K562 (cell line): Measurements from ENCODE around the gene AQP9. TPM values are rescaled to one million over a fixed set of nuclear protein-coding genes. Genes with fewer than 3 reads are reported as not detected.

Source experiments
- BDP1 ChIP-seq: IDR thresholded peaks from 3 replicates; pipeline ENCODE4 v1.6.1; 2011; ENCODE audit not compliant: insufficient read length, insufficient read depth
- CREB1 ChIP-seq, 2 experiments: sonication (generic) in 1 of 2; formaldehyde crosslinking in 1 of 2; IDR thresholded peaks; 2 replicates each; pipeline versions ENCODE4 v1.6.1 to v1.8.0; 2012 to 2022; ENCODE audit warnings: inconsistent platforms in 1 of 2, mild to moderate bottlenecking in 1 of 2, missing genetic modification reagents in 1 of 2, moderate library complexity in 1 of 2
- DPF2 ChIP-seq: fragments of 450-650 bp; IDR thresholded peaks from 2 replicates; pipeline ENCODE4 v1.6.1; 2016
- GABPA ChIP-seq: fragments of 200-800 bp; sonication (Bioruptor generic); conservative IDR thresholded peaks from 2 replicates; pipeline ENCODE4 v1.6.1; 2016; ENCODE audit warnings: low read depth, missing genetic modification characterization, missing compliant biosample characterization
- GATAD2B ChIP-seq: fragments of 450-650 bp; IDR thresholded peaks from 2 replicates; pipeline ENCODE4 v1.6.1; 2017; ENCODE audit warnings: mild to moderate bottlenecking, borderline replicate concordance
- IRF2 ChIP-seq: sonication (generic); formaldehyde crosslinking; IDR thresholded peaks from 2 replicates; pipeline ENCODE4 v1.8.1; 2022; ENCODE audit warnings: mild to moderate bottlenecking, missing genetic modification reagents
- KLF10 ChIP-seq: fragments of 250-450 bp; sonication (Bioruptor Pico); IDR thresholded peaks from 2 replicates; pipeline ENCODE4 v1.6.1; 2021; ENCODE audit warnings: matching md5 sums
- RBBP5 ChIP-seq: fragments of 200-600 bp; sonication (generic); IDR thresholded peaks from 2 replicates; pipeline ENCODE4 v1.6.1; 2012; ENCODE audit warnings: borderline replicate concordance, mild to moderate bottlenecking, low read length, control low read depth, inconsistent platforms; ENCODE audit not compliant: insufficient read depth, poor library complexity, severe bottlenecking
- RFX7 ChIP-seq: fragments of 250-450 bp; sonication (Bioruptor Pico); IDR thresholded peaks from 2 replicates; pipeline ENCODE4 v1.5.1; 2021; ENCODE audit warnings: mild to moderate bottlenecking
- SMARCA5 ChIP-seq: fragments of 450-650 bp; IDR thresholded peaks from 2 replicates; pipeline ENCODE4 v1.6.1; 2016
- ZNF121 ChIP-seq: sonication (generic); formaldehyde crosslinking; conservative IDR thresholded peaks from 2 replicates; pipeline ENCODE4 v1.8.0; 2022; ENCODE audit warnings: missing genetic modification reagents
- ZNF124 ChIP-seq: sonication (generic); formaldehyde crosslinking; IDR thresholded peaks from 2 replicates; pipeline ENCODE4 v1.8.1; 2022; ENCODE audit warnings: missing genetic modification reagents
- ZNF184 ChIP-seq: sonication (generic); formaldehyde crosslinking; IDR thresholded peaks from 2 replicates; pipeline ENCODE4 v1.5.0; 2020; ENCODE audit warnings: missing genetic modification reagents
- polyA plus RNA-seq, 8 experiments: library from polyadenylated mRNA; depleted of rRNA in 4 of 8; stranded (reverse) in 5 of 8; unstranded in 3 of 8; fragments of >200 nt; fragmentation: Nextera tagmentation in 2 of 8; fragmentation: Illumina TruSeq in 1 of 8; extraction: Ambion mirVana in 2 of 8; extraction: Trizol in 1 of 8; gene quantifications; 2 replicates each; pipeline versions ENCODE4 v1.2.1 to v1.2.3, GENCODE V29; 2011 to 2014; ENCODE audit warnings: inconsistent platforms in 1 of 8, missing spikeins in 1 of 8
- total RNA-seq, 7 experiments: library from RNA; depleted of rRNA in 6 of 7; stranded (reverse); fragments of >200 nt in 6 of 7; fragmentation: Illumina TruSeq in 2 of 7; extraction: Trizol in 2 of 7; gene quantifications; 2 replicates each; pipeline versions ENCODE4 v1.2.1 to v1.2.3, GENCODE V29; 2011 to 2021; ENCODE audit warnings: low replicate concordance in 1 of 7
- TF ChIP-seq, protein P1 (sequence below): fragments of 200-600 bp; sonication (generic); IDR thresholded peaks from one replicate; pipeline ENCODE4 v1.6.1; 2012; ENCODE audit warnings: mild to moderate bottlenecking, low read depth, low read length, inconsistent platforms
- TF ChIP-seq, protein P2 (sequence below): fragments of 450-650 bp; IDR thresholded peaks from 2 replicates; pipeline ENCODE4 v1.6.1; 2018; ENCODE audit not compliant: partially characterized antibody

AQP9 gene
- total and polyA plus RNA-seq, 9 of the 15 experiments (the other 6 are each of a cell fraction or from before 2014, with no cell fraction given) = 0.04 to 0.33 (median 0.07) TPM; not detected in 4

DNA sequence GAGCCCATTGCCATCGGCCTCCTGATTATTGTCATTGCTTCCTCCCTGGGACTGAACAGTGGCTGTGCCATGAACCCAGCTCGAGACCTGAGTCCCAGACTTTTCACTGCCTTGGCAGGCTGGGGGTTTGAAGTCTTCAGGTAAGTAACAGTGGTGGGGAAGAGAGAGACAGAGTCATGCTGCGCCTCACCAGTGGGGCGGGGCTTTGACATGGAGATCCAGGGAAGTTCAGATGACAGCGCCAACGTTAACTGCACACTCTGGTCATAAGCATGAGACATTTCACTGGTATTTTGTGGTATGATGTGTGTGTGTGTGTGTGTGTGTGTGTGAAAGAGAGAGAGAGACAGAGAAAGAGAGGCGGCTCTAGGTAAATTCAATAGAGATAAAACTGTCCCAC lies 41.0 kb downstream of the AQP9 start (continued):
- TF ChIP-seq RFX7 (CRISPR knock-in tag) = no peak
- TF ChIP-seq, protein P1, sequence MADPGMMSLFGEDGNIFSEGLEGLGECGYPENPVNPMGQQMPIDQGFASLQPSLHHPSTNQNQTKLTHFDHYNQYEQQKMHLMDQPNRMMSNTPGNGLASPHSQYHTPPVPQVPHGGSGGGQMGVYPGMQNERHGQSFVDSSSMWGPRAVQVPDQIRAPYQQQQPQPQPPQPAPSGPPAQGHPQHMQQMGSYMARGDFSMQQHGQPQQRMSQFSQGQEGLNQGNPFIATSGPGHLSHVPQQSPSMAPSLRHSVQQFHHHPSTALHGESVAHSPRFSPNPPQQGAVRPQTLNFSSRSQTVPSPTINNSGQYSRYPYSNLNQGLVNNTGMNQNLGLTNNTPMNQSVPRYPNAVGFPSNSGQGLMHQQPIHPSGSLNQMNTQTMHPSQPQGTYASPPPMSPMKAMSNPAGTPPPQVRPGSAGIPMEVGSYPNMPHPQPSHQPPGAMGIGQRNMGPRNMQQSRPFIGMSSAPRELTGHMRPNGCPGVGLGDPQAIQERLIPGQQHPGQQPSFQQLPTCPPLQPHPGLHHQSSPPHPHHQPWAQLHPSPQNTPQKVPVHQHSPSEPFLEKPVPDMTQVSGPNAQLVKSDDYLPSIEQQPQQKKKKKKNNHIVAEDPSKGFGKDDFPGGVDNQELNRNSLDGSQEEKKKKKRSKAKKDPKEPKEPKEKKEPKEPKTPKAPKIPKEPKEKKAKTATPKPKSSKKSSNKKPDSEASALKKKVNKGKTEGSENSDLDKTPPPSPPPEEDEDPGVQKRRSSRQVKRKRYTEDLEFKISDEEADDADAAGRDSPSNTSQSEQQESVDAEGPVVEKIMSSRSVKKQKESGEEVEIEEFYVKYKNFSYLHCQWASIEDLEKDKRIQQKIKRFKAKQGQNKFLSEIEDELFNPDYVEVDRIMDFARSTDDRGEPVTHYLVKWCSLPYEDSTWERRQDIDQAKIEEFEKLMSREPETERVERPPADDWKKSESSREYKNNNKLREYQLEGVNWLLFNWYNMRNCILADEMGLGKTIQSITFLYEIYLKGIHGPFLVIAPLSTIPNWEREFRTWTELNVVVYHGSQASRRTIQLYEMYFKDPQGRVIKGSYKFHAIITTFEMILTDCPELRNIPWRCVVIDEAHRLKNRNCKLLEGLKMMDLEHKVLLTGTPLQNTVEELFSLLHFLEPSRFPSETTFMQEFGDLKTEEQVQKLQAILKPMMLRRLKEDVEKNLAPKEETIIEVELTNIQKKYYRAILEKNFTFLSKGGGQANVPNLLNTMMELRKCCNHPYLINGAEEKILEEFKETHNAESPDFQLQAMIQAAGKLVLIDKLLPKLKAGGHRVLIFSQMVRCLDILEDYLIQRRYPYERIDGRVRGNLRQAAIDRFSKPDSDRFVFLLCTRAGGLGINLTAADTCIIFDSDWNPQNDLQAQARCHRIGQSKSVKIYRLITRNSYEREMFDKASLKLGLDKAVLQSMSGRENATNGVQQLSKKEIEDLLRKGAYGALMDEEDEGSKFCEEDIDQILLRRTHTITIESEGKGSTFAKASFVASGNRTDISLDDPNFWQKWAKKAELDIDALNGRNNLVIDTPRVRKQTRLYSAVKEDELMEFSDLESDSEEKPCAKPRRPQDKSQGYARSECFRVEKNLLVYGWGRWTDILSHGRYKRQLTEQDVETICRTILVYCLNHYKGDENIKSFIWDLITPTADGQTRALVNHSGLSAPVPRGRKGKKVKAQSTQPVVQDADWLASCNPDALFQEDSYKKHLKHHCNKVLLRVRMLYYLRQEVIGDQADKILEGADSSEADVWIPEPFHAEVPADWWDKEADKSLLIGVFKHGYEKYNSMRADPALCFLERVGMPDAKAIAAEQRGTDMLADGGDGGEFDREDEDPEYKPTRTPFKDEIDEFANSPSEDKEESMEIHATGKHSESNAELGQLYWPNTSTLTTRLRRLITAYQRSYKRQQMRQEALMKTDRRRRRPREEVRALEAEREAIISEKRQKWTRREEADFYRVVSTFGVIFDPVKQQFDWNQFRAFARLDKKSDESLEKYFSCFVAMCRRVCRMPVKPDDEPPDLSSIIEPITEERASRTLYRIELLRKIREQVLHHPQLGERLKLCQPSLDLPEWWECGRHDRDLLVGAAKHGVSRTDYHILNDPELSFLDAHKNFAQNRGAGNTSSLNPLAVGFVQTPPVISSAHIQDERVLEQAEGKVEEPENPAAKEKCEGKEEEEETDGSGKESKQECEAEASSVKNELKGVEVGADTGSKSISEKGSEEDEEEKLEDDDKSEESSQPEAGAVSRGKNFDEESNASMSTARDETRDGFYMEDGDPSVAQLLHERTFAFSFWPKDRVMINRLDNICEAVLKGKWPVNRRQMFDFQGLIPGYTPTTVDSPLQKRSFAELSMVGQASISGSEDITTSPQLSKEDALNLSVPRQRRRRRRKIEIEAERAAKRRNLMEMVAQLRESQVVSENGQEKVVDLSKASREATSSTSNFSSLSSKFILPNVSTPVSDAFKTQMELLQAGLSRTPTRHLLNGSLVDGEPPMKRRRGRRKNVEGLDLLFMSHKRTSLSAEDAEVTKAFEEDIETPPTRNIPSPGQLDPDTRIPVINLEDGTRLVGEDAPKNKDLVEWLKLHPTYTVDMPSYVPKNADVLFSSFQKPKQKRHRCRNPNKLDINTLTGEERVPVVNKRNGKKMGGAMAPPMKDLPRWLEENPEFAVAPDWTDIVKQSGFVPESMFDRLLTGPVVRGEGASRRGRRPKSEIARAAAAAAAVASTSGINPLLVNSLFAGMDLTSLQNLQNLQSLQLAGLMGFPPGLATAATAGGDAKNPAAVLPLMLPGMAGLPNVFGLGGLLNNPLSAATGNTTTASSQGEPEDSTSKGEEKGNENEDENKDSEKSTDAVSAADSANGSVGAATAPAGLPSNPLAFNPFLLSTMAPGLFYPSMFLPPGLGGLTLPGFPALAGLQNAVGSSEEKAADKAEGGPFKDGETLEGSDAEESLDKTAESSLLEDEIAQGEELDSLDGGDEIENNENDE = no peak
- TF ChIP-seq IRF2 = no peak
- no peak for TF ChIP-seq CREB1 (IDR thresholded peaks at IDR 0.05)
- TF ChIP-seq CREB1 (CRISPR knock-in tag; IDR thresholded peaks at IDR 0.05) = no peak
- peak; percentile 29; the same call in 1 of the 2 replicates for TF ChIP-seq SMARCA5
- no peak for TF ChIP-seq RBBP5
- TF ChIP-seq KLF10 (CRISPR knock-in tag) = no peak
- no peak for TF ChIP-seq DPF2
- no peak for TF ChIP-seq ZNF121 (CRISPR knock-in tag)
- no peak for TF ChIP-seq GABPA (tag)
- TF ChIP-seq ZNF124 = no peak
- TF ChIP-seq ZNF184 (CRISPR knock-in tag) = no peak
- no peak for TF ChIP-seq GATAD2B
- TF ChIP-seq BDP1 = no peak
- TF ChIP-seq, protein P2, sequence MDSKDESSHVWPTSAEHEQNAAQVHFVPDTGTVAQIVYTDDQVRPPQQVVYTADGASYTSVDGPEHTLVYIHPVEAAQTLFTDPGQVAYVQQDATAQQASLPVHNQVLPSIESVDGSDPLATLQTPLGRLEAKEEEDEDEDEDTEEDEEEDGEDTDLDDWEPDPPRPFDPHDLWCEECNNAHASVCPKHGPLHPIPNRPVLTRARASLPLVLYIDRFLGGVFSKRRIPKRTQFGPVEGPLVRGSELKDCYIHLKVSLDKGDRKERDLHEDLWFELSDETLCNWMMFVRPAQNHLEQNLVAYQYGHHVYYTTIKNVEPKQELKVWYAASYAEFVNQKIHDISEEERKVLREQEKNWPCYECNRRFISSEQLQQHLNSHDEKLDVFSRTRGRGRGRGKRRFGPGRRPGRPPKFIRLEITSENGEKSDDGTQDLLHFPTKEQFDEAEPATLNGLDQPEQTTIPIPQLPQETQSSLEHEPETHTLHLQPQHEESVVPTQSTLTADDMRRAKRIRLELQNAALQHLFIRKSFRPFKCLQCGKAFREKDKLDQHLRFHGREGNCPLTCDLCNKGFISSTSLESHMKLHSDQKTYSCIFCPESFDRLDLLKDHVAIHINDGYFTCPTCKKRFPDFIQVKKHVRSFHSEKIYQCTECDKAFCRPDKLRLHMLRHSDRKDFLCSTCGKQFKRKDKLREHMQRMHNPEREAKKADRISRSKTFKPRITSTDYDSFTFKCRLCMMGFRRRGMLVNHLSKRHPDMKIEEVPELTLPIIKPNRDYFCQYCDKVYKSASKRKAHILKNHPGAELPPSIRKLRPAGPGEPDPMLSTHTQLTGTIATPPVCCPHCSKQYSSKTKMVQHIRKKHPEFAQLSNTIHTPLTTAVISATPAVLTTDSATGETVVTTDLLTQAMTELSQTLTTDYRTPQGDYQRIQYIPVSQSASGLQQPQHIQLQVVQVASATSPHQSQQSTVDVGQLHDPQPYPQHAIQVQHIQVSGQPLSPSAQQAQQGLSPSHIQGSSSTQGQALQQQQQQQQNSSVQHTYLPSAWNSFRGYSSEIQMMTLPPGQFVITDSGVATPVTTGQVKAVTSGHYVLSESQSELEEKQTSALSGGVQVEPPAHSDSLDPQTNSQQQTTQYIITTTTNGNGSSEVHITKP = no peak
